OCI-LY7 (cell line): ENCODE results near the gene ADPRHL1. TPM values are rescaled to one million over a fixed set of nuclear protein-coding genes. Genes with fewer than 3 reads are reported as not detected.

ENCODE experiments used
- BruUV-seq: library from RNA; stranded (reverse); fragments of 400-500 nt; replicated peaks from 2 replicates; lab custom pipeline; 2021; lab: Mats Ljungman, UMichigan
- CTCF ChIA-PET: fragments of 300-600 bp; sonication (Branson Sonifier 250); formaldehyde crosslinking; loops from one replicate; lab custom pipeline; 2022; ENCODE audit warnings: antibody characterized with exemption; ENCODE audit not compliant: unreplicated experiment; lab: Charles Lee
- POLR2A ChIA-PET: fragments of 300-600 bp; sonication (Branson Sonifier 250); formaldehyde crosslinking; loops from one replicate; lab custom pipeline; 2022; ENCODE audit warnings: antibody characterized with exemption; lab: Charles Lee
- DNase-seq: peaks from one replicate; pipeline ENCODE4 v3.0.0-alpha.2; 2015; ENCODE audit warnings: low spot score
- H2AFZ ChIP-seq: fragments of 200-600 bp; sonication (generic), shearing (Covaris generic); 2 replicates; pipeline ENCODE4 v1.6.1; 2014; ENCODE audit warnings: mild to moderate bottlenecking, antibody characterized with exemption, low read length, moderate library complexity
- H3K27ac ChIP-seq: fragments of 200-600 bp; sonication (generic); 2 replicates; pipeline ENCODE4 v1.5.1; 2014; ENCODE audit warnings: mixed run types, low read depth, mild to moderate bottlenecking, moderate library complexity, low read length, inconsistent platforms; ENCODE audit not compliant: poor library complexity, severe bottlenecking
- H3K36me3 ChIP-seq: fragments of 200-600 bp; sonication (generic); 2 replicates; pipeline ENCODE4 v1.6.1; 2014; ENCODE audit warnings: mild to moderate bottlenecking, antibody characterized with exemption, low read length, moderate library complexity, mixed read lengths; ENCODE audit not compliant: insufficient read depth
- H3K4me1 ChIP-seq: fragments of 200-600 bp; sonication (generic); 2 replicates; pipeline ENCODE4 v1.5.1; 2014; ENCODE audit warnings: mild to moderate bottlenecking, low read length; ENCODE audit not compliant: insufficient read depth, poor library complexity, severe bottlenecking
- H3K4me2 ChIP-seq: fragments of 200-600 bp; sonication (generic); 2 replicates; pipeline ENCODE4 v1.6.1; 2014; ENCODE audit warnings: mild to moderate bottlenecking, low read length
- H3K4me3 ChIP-seq: fragments of 200-600 bp; sonication (generic); 2 replicates; pipeline ENCODE4 v1.5.1; 2014; ENCODE audit warnings: mild to moderate bottlenecking, low read depth, low read length; ENCODE audit not compliant: poor library complexity, severe bottlenecking
- H3K79me2 ChIP-seq: fragments of 200-600 bp; sonication (generic); 2 replicates; pipeline ENCODE4 v1.6.1; 2016; ENCODE audit warnings: low read depth, mild to moderate bottlenecking, low read length, moderate library complexity, mixed read lengths; ENCODE audit not compliant: insufficient read depth
- H3K9me2 ChIP-seq: fragments of 200-600 bp; sonication (generic); 2 replicates; pipeline ENCODE4 v1.6.1; 2016; ENCODE audit warnings: mild to moderate bottlenecking, low read length, mixed read lengths; ENCODE audit not compliant: insufficient read depth
- H3K9me3 ChIP-seq: fragments of 200-600 bp; sonication (generic); 2 replicates; pipeline ENCODE4 v1.6.1; 2014; ENCODE audit warnings: mild to moderate bottlenecking, mixed run types, low read length, mixed read lengths
- H4K20me1 ChIP-seq: fragments of 200-600 bp; sonication (generic); 2 replicates; pipeline ENCODE4 v1.6.1; 2014; ENCODE audit warnings: mild to moderate bottlenecking, antibody characterized with exemption, low read length, moderate library complexity, mixed read lengths; ENCODE audit not compliant: insufficient read depth
- CTCF ChIP-seq: fragments of 200-600 bp; sonication (generic); conservative IDR thresholded peaks from 2 replicates; pipeline ENCODE4 v1.5.1; 2014; ENCODE audit warnings: mild to moderate bottlenecking, antibody characterized with exemption, low read length, moderate library complexity, mixed read lengths
- EZH2phosphoT487 ChIP-seq: fragments of 200-600 bp; sonication (generic); IDR thresholded peaks from 2 replicates; pipeline ENCODE4 v1.6.1; 2018; ENCODE audit warnings: low read depth, borderline replicate concordance, mild to moderate bottlenecking, mixed run types, antibody characterized with exemption, low read length, moderate library complexity, mixed read lengths
- intact Hi-C: fragments of 100-400 bp; cut with micrococcal nuclease; formaldehyde crosslinking; loops from one replicate; pipeline ENCODE4 v1.10.0; 2022; ENCODE audit not compliant: unreplicated experiment
- total RNA-seq, 2 experiments: library from RNA; depleted of rRNA in 1 of 2; stranded (reverse); fragments of >200 nt in 1 of 2; shearing (Covaris generic) in 1 of 2; gene quantifications; 2 replicates each; pipeline ENCODE4 v1.2.3, GENCODE V29; 2014 to 2022

ADPRHL1 gene
- total RNA-seq, 2 experiments from 2014 or later = 2.5 to 6.2 TPM

DNA sequence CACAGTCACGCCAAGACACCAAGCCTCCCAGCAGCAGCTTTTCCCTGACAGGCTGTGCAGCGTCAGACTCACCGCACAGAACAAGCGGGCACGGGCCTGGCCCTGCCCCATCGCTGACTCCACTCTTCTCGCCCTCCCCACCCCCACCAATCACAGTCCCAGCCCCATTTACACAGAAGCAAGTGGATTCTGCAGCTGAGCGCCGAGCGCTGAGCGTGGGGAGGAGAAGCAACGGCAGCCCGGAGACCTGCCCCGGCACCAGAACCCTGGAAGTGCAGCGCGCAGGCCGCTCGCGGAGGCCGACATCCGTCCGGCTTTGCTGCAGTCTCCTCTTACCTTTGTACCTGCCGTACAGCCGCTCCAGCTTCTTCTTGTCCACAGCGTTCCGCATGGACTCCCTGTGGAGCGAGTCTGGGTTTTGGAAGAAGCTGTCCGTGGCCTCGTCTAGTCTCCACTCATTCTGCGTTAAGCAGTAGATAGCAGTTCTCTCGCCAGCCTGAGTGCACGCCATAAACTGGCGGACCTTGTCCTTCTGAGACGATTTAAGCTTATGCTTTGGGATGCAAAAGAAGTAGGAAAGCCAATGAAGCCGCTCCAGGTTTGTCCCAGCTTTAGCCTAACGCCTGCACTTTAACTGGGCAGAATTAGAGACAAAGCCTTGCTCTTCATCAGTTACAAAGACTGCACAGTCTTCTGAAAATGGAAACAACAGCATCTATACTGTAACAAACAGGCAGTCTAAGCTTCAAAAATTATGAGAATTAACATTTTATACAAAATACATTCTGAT is 30.4 kb upstream of the ADPRHL1 start:
- CTCF ChIA-PET = no interaction called here

GRCh38 chr13:113483081-113483480 is 29.8 kb upstream of the ADPRHL1 start:
- no peak overlapping the region for H3K4me2 ChIP-seq
- intact Hi-C loops = no loop called here

More for the DNA sequence above, 30.4 kb upstream of the ADPRHL1 start:
- DNase-seq = no peak
- Histone ChIP-seq H3K79me2 (peaks cover 28% of the 10 kb centered on the region), H4K20me1 (peaks cover 20% of the 10 kb centered on the region; the same call in 1 of the 2 replicates), H3K27ac (no peak overlapping the region), H3K4me1 (peaks cover 15% of the 10 kb centered on the region), H3K9me2 (no peaks in the 10 kb centered on the region), H3K4me2 (no peak overlapping the region), H2AFZ (no peak overlapping the region), H3K4me3 (no peak overlapping the region), H3K36me3 (peaks cover 12% of the 10 kb centered on the region; the same call in 1 of the 2 replicates), H3K9me3 (no peaks in the 10 kb centered on the region)
- no TSS peak for BruUV-seq
- POLR2A ChIA-PET = no interaction called here
- TF ChIP-seq CTCF = no peak
- TF ChIP-seq EZH2phosphoT487 = no peak
- intact Hi-C loops = no loop called here

More at GRCh38 chr13:113483081-113483480, 29.8 kb upstream of the ADPRHL1 start:
- peaks cover 14% of the 10 kb centered on the region; the same call in 1 of the 2 replicates for H4K20me1 ChIP-seq
- H3K9me2 ChIP-seq = no peaks in the 10 kb centered on the region
- ChIA-PET CTCF (no interaction called here), POLR2A (no interaction called here)
- H3K27ac ChIP-seq = no peak overlapping the region
- H2AFZ ChIP-seq = no peak overlapping the region
- H3K4me3 ChIP-seq = no peak overlapping the region
- TF ChIP-seq EZH2phosphoT487 = no peak
- no peak for TF ChIP-seq CTCF
- DNase-seq = no peak
- peaks cover 15% of the 10 kb centered on the region; the same call in 1 of the 2 replicates for H3K36me3 ChIP-seq
- no peaks in the 10 kb centered on the region for H3K9me3 ChIP-seq
- H3K4me1 ChIP-seq = peaks cover 9% of the 10 kb centered on the region
- H3K79me2 ChIP-seq = peaks cover 22% of the 10 kb centered on the region; the same call in 1 of the 2 replicates
- no TSS peak for BruUV-seq
